A549 (cell line): Measurements from ENCODE around the gene SIRT2. TPM values are rescaled to one million over a fixed set of nuclear protein-coding genes. Genes with fewer than 3 reads are reported as not detected.
A peak's percentile ranks its signal among the peaks of the same experiment; 100 is the strongest.

Experiments
- ATAC-seq, 2 experiments: fragments of 200-7000 bp in 1 of 2; fragments of >200 bp in 1 of 2; cut with Nextera tagmentation in 1 of 2; cut with Tn5 transposase in 1 of 2; 3 replicates each; pipeline versions ENCODE4 v1.8.0 to v1.9.1; 2018 to 2020; ENCODE audit warnings: mild to moderate bottlenecking in 1 of 2, moderate library complexity in 1 of 2
- CTCF ChIA-PET: fragments of 300-600 bp; sonication (Branson Sonifier 250); formaldehyde crosslinking; extraction: SDS; loops from one replicate; lab custom pipeline; 2021; ENCODE audit warnings: antibody characterized with exemption, inconsistent platforms; lab: Yijun Ruan, JAX
- POLR2A ChIA-PET: fragments of 350-600 bp; formaldehyde crosslinking; extraction: SDS; loops from one replicate; lab custom pipeline; 2021; ENCODE audit warnings: antibody characterized with exemption, inconsistent platforms; lab: Yijun Ruan, JAX
- DNase-seq, 2 experiments: peaks; one replicate each; pipeline versions ENCODE4 v3.0.0 to v3.0.0-alpha.2; 2011 to 2016; ENCODE audit warnings: low read depth in 1 of 2, low spot score in 1 of 2
- FAIRE-seq: peaks from 2 replicates; lab custom pipeline; 2011; peaks lifted over from hg19 to GRCh38; lab: Jason Lieb, UNC
- H3K27ac ChIP-seq, 2 experiments: fragments of >200 bp; sonication (Bioruptor Twin); formaldehyde crosslinking; 3 replicates each; pipeline ENCODE4 v1.5.1; 2016 to 2017
- H3K4me1 ChIP-seq: fragments of >200 bp; sonication (Bioruptor Twin); formaldehyde crosslinking; 3 replicates; pipeline ENCODE4 v1.6.1; 2016
- H3K4me2 ChIP-seq: fragments of >200 bp; sonication (Bioruptor Twin); formaldehyde crosslinking; 3 replicates; pipeline ENCODE4 v1.6.1; 2016
- H3K4me3 ChIP-seq: fragments of >200 bp; sonication (Bioruptor Twin); formaldehyde crosslinking; 3 replicates; pipeline ENCODE4 v1.5.1; 2016
- H3K9me3 ChIP-seq: fragments of >200 bp; sonication (Bioruptor Twin); formaldehyde crosslinking; 3 replicates; pipeline ENCODE4 v1.6.1; 2016
- BHLHE40 ChIP-seq: IDR thresholded peaks from 2 replicates; pipeline ENCODE4 v1.6.1; 2012; ENCODE audit warnings: low read depth, low read length, inconsistent platforms
- CBX8 ChIP-seq: fragments of 200-600 bp; sonication (generic); IDR thresholded peaks from 2 replicates; pipeline ENCODE4 v1.6.1; 2016
- CHD2 ChIP-seq: fragments of 150-350 bp; IDR thresholded peaks from 2 replicates; pipeline ENCODE4 v1.6.1; 2014; ENCODE audit warnings: low read length; ENCODE audit not compliant: partially characterized antibody
- EHF ChIP-seq: fragments of 250-450 bp; sonication (Bioruptor Pico); IDR thresholded peaks from 2 replicates; pipeline ENCODE4 v1.5.0; 2020; ENCODE audit warnings: mild to moderate bottlenecking
- FOSL2 ChIP-seq, 2 experiments: fragments of 450-650 bp in 1 of 2; fragments of >200 bp in 1 of 2; sonication (Bioruptor Twin) in 1 of 2; formaldehyde crosslinking; IDR thresholded peaks; 2 replicates each; pipeline versions ENCODE4 v1.5.0 to v1.6.1; 2016 to 2020; ENCODE audit warnings: mild to moderate bottlenecking in 1 of 2, moderate library complexity in 1 of 2
- FOXS1 ChIP-seq: fragments of 250-450 bp; sonication (Bioruptor Pico); IDR thresholded peaks from 2 replicates; pipeline ENCODE4 v1.5.0; 2020; ENCODE audit warnings: mild to moderate bottlenecking, moderate library complexity
- JUNB ChIP-seq: fragments of >200 bp; sonication (Bioruptor Twin); formaldehyde crosslinking; IDR thresholded peaks from 2 replicates; pipeline ENCODE4 v1.6.1; 2016
- MAFK ChIP-seq: fragments of 450-650 bp; IDR thresholded peaks from 2 replicates; pipeline ENCODE4 v1.6.1; 2014; ENCODE audit not compliant: partially characterized antibody
- PHF8 ChIP-seq: fragments of 200-600 bp; sonication (generic); IDR thresholded peaks from 2 replicates; pipeline ENCODE4 v1.6.1; 2016; ENCODE audit warnings: low read depth, mild to moderate bottlenecking, antibody characterized with exemption, moderate library complexity, borderline replicate concordance
- POLR2A ChIP-seq: IDR thresholded peaks from 2 replicates; pipeline ENCODE4 v1.6.1; 2012; ENCODE audit warnings: mild to moderate bottlenecking, low read length
- RCOR1 ChIP-seq: fragments of 150-350 bp; IDR thresholded peaks from 2 replicates; pipeline ENCODE4 v1.6.1; 2014; ENCODE audit warnings: antibody characterized with exemption, low read length, low read depth
- RFX5 ChIP-seq: fragments of 450-650 bp; IDR thresholded peaks from 2 replicates; pipeline ENCODE4 v1.7.1; 2014; ENCODE audit warnings: antibody characterized with exemption, mild to moderate bottlenecking, moderate library complexity
- SMC3 ChIP-seq: fragments of >200 bp; sonication (Bioruptor Twin); formaldehyde crosslinking; IDR thresholded peaks from 3 replicates; pipeline ENCODE4 v1.6.1; 2018; ENCODE audit warnings: inconsistent platforms
- SREBF2 ChIP-seq: fragments of 450-650 bp; IDR thresholded peaks from 2 replicates; pipeline ENCODE4 v1.6.1; 2014; ENCODE audit warnings: mild to moderate bottlenecking, moderate library complexity
- ZFP36 ChIP-seq: fragments of 450-650 bp; IDR thresholded peaks from 2 replicates; pipeline ENCODE4 v1.6.1; 2014; ENCODE audit warnings: borderline replicate concordance; ENCODE audit not compliant: partially characterized antibody
- ZSCAN20 ChIP-seq: fragments of 250-450 bp; sonication (Bioruptor Pico); IDR thresholded peaks from 2 replicates; pipeline ENCODE4 v1.8.0; 2022; ENCODE audit warnings: mild to moderate bottlenecking, moderate library complexity
- whole genome bisulfite sequencing: methylation state at CpG from one replicate; pipeline ENCODE4 v1.1.6; 2017; ENCODE audit errors: missing lambda C conversion rate; 5-methylcytosine and 5-hydroxymethylcytosine counted together
- polyA plus RNA-seq, 4 experiments: library from polyadenylated mRNA; depleted of rRNA in 3 of 4; stranded (reverse); fragments of >200 nt; fragmentation: RNase III in 1 of 4; extraction: RNeasy Plus Mini Kit Qiagen cat#74134 plus additional on column Dnase treatment in 1 of 4; gene quantifications; 2 replicates in 3 of 4; 3 replicates in 1 of 4; pipeline ENCODE4 v1.2.3, GENCODE V29; 2011 to 2017
- TF ChIP-seq, protein P1 (sequence below): fragments of 250-450 bp; sonication (Bioruptor Pico); IDR thresholded peaks from 2 replicates; pipeline ENCODE4 v1.5.0; 2021; ENCODE audit warnings: mild to moderate bottlenecking, moderate library complexity, borderline replicate concordance
- TF ChIP-seq, protein P2 (sequence below): IDR thresholded peaks from 2 replicates; pipeline ENCODE4 v1.6.1; 2012
- TF ChIP-seq, protein P3 (sequence below): IDR thresholded peaks from 2 replicates; pipeline ENCODE4 v1.6.1; 2012; ENCODE audit warnings: low read depth, borderline replicate concordance
- TF ChIP-seq, protein P4 (sequence below): IDR thresholded peaks from 2 replicates; pipeline ENCODE4 v1.6.1; 2012

The SIRT2 gene
- polyA plus RNA-seq, 2 of the 4 experiments (the other 2 are of a cell fraction), result 28.6 to 30.4 TPM

DNA sequence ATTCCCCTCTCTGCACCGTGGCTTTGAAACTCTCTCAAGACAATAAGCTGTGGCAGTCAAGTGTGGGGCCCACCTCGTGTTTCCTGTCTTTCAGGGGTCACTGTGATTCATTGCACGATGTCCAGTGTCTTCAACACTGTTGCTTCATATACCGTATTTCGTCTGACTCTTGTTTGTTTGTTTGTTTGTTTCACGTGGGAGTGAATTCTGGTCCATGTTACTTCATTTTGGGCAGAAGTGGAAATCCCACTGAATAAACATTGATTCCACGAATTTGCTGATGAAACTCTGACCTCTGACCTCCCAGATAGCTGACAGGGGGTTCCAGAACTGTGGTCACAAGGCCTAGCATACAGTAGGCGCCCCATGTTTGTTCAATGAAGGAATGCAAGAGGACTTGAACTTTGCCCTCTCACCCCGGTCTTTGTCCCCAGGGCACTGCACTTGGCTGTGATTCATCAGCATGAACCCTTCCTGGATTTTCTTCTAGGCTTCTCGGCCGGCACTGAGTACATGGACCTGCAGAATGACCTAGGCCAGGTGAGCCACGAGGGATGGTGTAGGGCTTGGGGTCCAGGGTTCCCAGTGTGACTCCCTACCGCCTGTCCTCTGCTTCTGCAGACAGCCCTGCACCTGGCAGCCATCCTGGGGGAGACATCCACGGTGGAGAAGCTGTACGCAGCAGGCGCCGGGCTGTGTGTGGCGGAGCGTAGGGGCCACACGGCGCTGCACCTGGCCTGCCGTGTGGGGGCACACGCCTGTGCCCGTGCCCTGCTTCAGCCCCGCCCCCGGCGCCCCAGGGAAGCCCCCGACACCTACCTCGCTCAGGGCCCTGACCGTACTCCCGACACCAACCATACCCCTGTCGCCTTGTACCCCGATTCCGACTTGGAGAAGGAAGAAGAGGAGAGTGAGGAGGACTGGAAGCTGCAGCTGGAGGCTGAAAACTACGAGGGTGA lies 5.4 kb upstream of the SIRT2 start:
- WGBS, result 84% methylated on average over 33 of the region's 35 CpGs
- peaks cover 16% of the 10 kb centered on the region for H3K4me1 ChIP-seq
- peak in 1 of 2 experiments; percentile 4; a peak in 1 of 6 replicates for ATAC-seq
- H3K4me2 ChIP-seq, result peak overlapping the region; percentile 8
- ChIA-PET CTCF (interaction anchor here (0.9 to 6.3 kb wide), 9 partner anchors 10 to 502 kb away, joined by 3 to 59 read pairs (median 6); partner anchors contain the start of genes FAM98C, MRPS12 and SARS2), POLR2A (interaction anchor here (1.1 kb wide), 1 partner anchor 26 kb away, joined by 5 read pairs; the partner anchor contains the start of genes MRPS12 and SARS2)
- FAIRE-seq, result peak; percentile 32
- no peak for DNase-seq
- no peak overlapping the region for H3K4me3 ChIP-seq
- H3K27ac ChIP-seq, result 0 out of 6 replicates have a peak overlapping the region, but pooled peaks of 1 of the 2 experiments have one; percentile 8
- no peak for TF ChIP-seq CBX8
- TF ChIP-seq FOSL2 (IDR thresholded peaks at IDR 0.05), result no peak
- TF ChIP-seq FOSL2 (CRISPR knock-in tag; IDR thresholded peaks at IDR 0.05), result peak; percentile 30; the same call in 1 of the 2 replicates
- H3K9me3 ChIP-seq, result peaks cover 15% of the 10 kb centered on the region

DNA sequence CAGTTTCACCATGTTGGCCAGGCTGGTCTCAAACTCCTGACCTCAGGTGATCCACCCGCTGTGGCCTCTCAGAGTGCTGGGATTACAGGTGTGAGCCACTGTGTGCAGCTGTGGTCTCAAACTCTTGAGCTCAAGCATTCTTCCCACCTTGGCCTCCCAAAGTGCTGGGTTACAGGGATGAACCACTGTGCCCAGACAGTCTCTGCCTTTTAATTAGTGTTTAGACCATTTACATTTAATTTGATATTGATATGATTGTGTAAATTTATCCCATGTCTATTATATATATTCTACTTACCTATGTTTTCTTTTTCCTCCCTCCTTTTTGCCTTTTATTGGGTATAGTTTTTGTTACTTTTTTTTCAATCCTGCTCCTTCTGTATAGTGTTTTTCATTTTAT lies 2.3 kb upstream of the SIRT2 start:
- peaks cover 6% of the 10 kb centered on the region for H3K9me3 ChIP-seq
- CTCF ChIA-PET, result interaction anchor here (1.0 to 4.4 kb wide), 9 partner anchors 14 to 358 kb away, joined by 3 to 45 read pairs (median 9); partner anchors contain the start of genes MRPS12 and SARS2
- no peak for ATAC-seq
- no peak overlapping the region for H3K27ac ChIP-seq
- POLR2A ChIA-PET, result interaction anchor here (2.4 kb wide), 1 partner anchor 29 kb away, joined by 30 read pairs; the partner anchor contains the start of genes MRPS12 and SARS2
- TF ChIP-seq SREBF2, result no peak
- TF ChIP-seq FOXS1 (CRISPR knock-in tag), result no peak
- TF ChIP-seq, protein P1, sequence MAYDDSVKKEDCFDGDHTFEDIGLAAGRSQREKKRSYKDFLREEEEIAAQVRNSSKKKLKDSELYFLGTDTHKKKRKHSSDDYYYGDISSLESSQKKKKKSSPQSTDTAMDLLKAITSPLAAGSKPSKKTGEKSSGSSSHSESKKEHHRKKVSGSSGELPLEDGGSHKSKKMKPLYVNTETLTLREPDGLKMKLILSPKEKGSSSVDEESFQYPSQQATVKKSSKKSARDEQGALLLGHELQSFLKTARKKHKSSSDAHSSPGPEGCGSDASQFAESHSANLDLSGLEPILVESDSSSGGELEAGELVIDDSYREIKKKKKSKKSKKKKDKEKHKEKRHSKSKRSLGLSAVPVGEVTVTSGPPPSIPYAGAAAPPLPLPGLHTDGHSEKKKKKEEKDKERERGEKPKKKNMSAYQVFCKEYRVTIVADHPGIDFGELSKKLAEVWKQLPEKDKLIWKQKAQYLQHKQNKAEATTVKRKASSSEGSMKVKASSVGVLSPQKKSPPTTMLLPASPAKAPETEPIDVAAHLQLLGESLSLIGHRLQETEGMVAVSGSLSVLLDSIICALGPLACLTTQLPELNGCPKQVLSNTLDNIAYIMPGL, result no peak
- TF ChIP-seq ZSCAN20, result no peak
- no peak for TF ChIP-seq BHLHE40
- TF ChIP-seq RCOR1, result no peak
- no peak for TF ChIP-seq JUNB
- no peak for FAIRE-seq
- H3K4me2 ChIP-seq, result no peak overlapping the region
- peaks cover 23% of the 10 kb centered on the region for H3K4me1 ChIP-seq
- no peak for DNase-seq
- 91% methylated on average over 1 of the region's 1 CpG for WGBS
- H3K4me3 ChIP-seq, result no peak overlapping the region

DNA sequence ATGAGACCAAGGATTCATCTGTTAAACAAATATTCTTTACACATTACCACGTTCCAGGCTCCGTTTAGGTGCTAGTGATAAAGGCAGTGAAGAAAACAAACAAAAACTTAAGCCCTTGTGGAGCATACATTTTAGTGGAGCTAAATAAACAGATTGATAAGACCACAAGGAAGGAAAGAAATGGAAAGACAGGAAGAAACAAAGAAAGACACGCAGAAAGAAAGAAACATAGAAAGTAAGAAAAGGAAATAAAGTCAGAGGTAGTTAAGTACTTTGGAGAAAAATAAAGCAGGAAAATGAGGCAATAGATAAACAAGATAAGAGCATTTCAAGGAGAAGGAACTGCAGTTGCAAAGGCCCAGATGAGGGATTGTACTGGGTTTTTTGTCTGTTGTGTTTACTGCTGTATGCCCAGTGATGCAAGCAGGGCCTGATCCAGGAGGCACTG lies 1.3 kb upstream of the SIRT2 start:
- WGBS, result 32% methylated on average over 3 of the region's 3 CpGs

DNA sequence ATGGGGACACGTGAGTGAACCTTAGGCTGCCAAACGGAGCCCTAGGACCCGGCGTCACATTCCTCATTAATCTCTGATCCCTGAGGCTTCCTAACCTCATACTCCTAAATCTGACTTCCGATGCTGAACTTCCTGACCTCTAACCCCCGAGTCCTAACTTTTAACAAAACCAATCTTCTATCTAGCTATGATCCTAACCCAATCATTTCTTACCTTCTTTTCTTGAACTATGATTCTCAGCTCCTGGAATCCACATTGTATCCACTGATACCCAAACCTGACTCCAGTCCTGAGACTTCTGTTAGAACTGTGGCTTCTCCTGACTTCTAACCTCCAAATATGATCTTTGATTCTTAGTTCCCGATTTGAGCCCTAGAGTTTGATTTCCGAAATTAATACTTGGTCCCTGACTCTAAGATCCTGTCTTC lies 798 bp upstream of the SIRT2 start:
- Histone ChIP-seq H3K4me3 (peak overlapping the region; percentile 56), H3K4me2 (peak overlapping the region; percentile 73), H3K27ac (peak overlapping the region; percentile 76 to 85), H3K9me3 (peaks cover 5% of the 10 kb centered on the region), H3K4me1 (peaks cover 22% of the 10 kb centered on the region)
- ATAC-seq (peak in 1 of 2 experiments; percentile 1; a peak in 4 of 6 replicates), DNase-seq (peak in 1 of 2 experiments; percentile 96), FAIRE-seq (no peak)
- ChIA-PET CTCF (interaction anchor here (0.7 to 4.4 kb wide), 23 partner anchors 9 to 603 kb away, joined by 3 to 45 read pairs (median 4); partner anchors contain the start of genes CCER2, MRPS12 and SARS2), POLR2A (interaction anchor here (0.6 to 2.4 kb wide), 17 partner anchors 11 to 536 kb away, joined by 3 to 30 read pairs (median 3); partner anchors contain the start of genes ACTN4, CCER2, EIF3K and HNRNPL)
- WGBS, result under 1% methylated on average over 8 of the region's 8 CpGs
- TF ChIP-seq, protein P2, sequence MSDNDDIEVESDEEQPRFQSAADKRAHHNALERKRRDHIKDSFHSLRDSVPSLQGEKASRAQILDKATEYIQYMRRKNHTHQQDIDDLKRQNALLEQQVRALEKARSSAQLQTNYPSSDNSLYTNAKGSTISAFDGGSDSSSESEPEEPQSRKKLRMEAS, result 0 out of 2 replicates have a peak, but pooled peaks have one; percentile 37
- TF ChIP-seq SMC3 (no peak), RFX5 (no peak), PHF8 (0 out of 2 replicates have a peak, but pooled peaks have one; percentile 19), BHLHE40 (peak; percentile 82; the same call in 1 of the 2 replicates), CBX8 (no peak)
- TF ChIP-seq, protein P3, sequence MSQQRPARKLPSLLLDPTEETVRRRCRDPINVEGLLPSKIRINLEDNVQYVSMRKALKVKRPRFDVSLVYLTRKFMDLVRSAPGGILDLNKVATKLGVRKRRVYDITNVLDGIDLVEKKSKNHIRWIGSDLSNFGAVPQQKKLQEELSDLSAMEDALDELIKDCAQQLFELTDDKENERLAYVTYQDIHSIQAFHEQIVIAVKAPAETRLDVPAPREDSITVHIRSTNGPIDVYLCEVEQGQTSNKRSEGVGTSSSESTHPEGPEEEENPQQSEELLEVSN, result 0 out of 2 replicates have a peak, but pooled peaks have one; percentile 5
- TF ChIP-seq, protein P4, sequence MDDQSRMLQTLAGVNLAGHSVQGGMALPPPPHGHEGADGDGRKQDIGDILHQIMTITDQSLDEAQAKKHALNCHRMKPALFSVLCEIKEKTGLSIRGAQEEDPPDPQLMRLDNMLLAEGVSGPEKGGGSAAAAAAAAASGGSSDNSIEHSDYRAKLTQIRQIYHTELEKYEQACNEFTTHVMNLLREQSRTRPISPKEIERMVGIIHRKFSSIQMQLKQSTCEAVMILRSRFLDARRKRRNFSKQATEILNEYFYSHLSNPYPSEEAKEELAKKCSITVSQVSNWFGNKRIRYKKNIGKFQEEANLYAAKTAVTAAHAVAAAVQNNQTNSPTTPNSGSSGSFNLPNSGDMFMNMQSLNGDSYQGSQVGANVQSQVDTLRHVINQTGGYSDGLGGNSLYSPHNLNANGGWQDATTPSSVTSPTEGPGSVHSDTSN, result 0 out of 2 replicates have a peak, but pooled peaks have one; percentile 22

More for the DNA sequence above, 1.3 kb upstream of the SIRT2 start:
- H3K4me3 ChIP-seq, result peak overlapping the region; percentile 56
- peaks cover 5% of the 10 kb centered on the region for H3K9me3 ChIP-seq
- peak overlapping the region; percentile 73 for H3K4me2 ChIP-seq
- no peak for TF ChIP-seq POLR2A
- no peak for TF ChIP-seq BHLHE40
- TF ChIP-seq SMC3, result no peak
- TF ChIP-seq MAFK, result no peak
- TF ChIP-seq EHF (CRISPR knock-in tag), result 0 out of 2 replicates have a peak, but pooled peaks have one; percentile 32
- no peak for TF ChIP-seq ZFP36
- no peak for TF ChIP-seq CHD2
- CTCF ChIA-PET, result interaction anchor here (0.8 to 4.4 kb wide), 19 partner anchors 8 to 511 kb away, joined by 3 to 45 read pairs (median 5); partner anchors contain the start of genes MRPS12 and SARS2
- POLR2A ChIA-PET, result interaction anchor here (1.1 to 2.4 kb wide), 7 partner anchors 19 to 527 kb away, joined by 3 to 30 read pairs (median 6); partner anchors contain the start of genes EIF3K, HNRNPL, MRPS12 and PSMD8
- no peak for DNase-seq
- no peak for ATAC-seq
- peak; percentile 97 for FAIRE-seq
- peak overlapping the region; percentile 76 to 85; a peak in 4 of 6 replicates for H3K27ac ChIP-seq
- peaks cover 23% of the 10 kb centered on the region for H3K4me1 ChIP-seq
